ENCODE results near the gene TMEM26. TPM values are rescaled to one million over a fixed set of nuclear protein-coding genes. Genes with fewer than 3 reads are reported as not detected.

TMEM26 gene
- total and polyA plus RNA-seq, 2 of the 13 experiments (the other 11 are each of a cell fraction or from before 2014, with no cell fraction given) = not detected

GRCh38 chr10:61408105-61408504 lies 45.1 kb downstream of the TMEM26 start:
- ChIA-PET CTCF (ENCODE audit: low intra/inter-chr PET ratio, low total read pairs) (no interaction called here), POLR2A (no interaction called here)
- no peak for FAIRE-seq
- Histone ChIP-seq H3K79me2 (ENCODE audit: insufficient read depth, low read length) (no peaks in the 10 kb centered on the region), H3K4me2 (ENCODE audit: low read depth, low read length) (no peak overlapping the region), H4K20me1 (ENCODE audit: insufficient read depth, low read length) (no peaks in the 10 kb centered on the region), H2AFZ (ENCODE audit: low read length) (no peak overlapping the region), H3K4me3 (replicated peaks in 1 of 3; ENCODE audit: insufficient read depth in 1 of 3, low read depth in 2 of 3, low read length in 3 of 3) (no peak overlapping the region), H3K27me3 (ENCODE audit: control insufficient read depth in 1 of 2, insufficient read depth in 2 of 2, low read length in 2 of 2) (no peaks in the 10 kb centered on the region), H3K9me3 (ENCODE audit: low read length) (no peaks in the 10 kb centered on the region), H3K9ac (ENCODE audit: insufficient read depth, low read depth, low read length) (no peak overlapping the region), H3K36me3 (replicated peaks in 1 of 2; ENCODE audit: control insufficient read depth in 1 of 2, insufficient read depth in 2 of 2, low read length in 2 of 2) (no peaks in the 10 kb centered on the region), H3K27ac (ENCODE audit: extremely low read length, insufficient read depth, low read length) (no peak overlapping the region), H3K4me1 (ENCODE audit: insufficient read depth, low read length) (no peaks in the 10 kb centered on the region)
- intact Hi-C loops (cut with micrococcal nuclease; ENCODE audit: unreplicated experiment) = no loop called here
- in situ Hi-C loops (cut with HindIII; ENCODE audit: extremely low pct_ligation_motif_present, low pct_unique_long_range_greater_than_20kb) = no loop called here
- no peak for DNase-seq (ENCODE audit: low spot score)
- WGBS (ENCODE audit: low lambda C conversion rate) = 15% methylated on average over 4 of the region's 4 CpGs
- no peak for ATAC-seq
- no TSS peak for BruUV-seq (replicated peaks)
- no peak for TF ChIP-seq HOXA7 (CRISPR knock-in tag; IDR thresholded peaks at IDR 0.05)
- no peak for TF ChIP-seq SMYD3 (CRISPR knock-in tag; IDR thresholded peaks at IDR 0.05)
- TF ChIP-seq RARA (CRISPR knock-in tag; IDR thresholded peaks at IDR 0.05) = no peak
- TF ChIP-seq ETV6 (CRISPR knock-in tag; conservative IDR thresholded peaks at IDR 0.05) = no peak
- no peak for TF ChIP-seq RAD21 (CRISPR knock-in tag; IDR thresholded peaks at IDR 0.05)
- no peak for TF ChIP-seq CBX1 (IDR thresholded peaks at IDR 0.05; ENCODE audit: low read depth)
- no peak for TF ChIP-seq KIAA2018 (CRISPR knock-in tag; IDR thresholded peaks at IDR 0.05; ENCODE audit: borderline replicate concordance)
- no peak for TF ChIP-seq ZNF496 (CRISPR knock-in tag; IDR thresholded peaks at IDR 0.05; ENCODE audit: insufficient replicate concordance)
- no peak for TF ChIP-seq ZNF776 (CRISPR knock-in tag; IDR thresholded peaks at IDR 0.05)
- TF ChIP-seq ZKSCAN5 (CRISPR knock-in tag; IDR thresholded peaks at IDR 0.05) = no peak
- no peak for TF ChIP-seq ZNF335 (CRISPR knock-in tag; IDR thresholded peaks at IDR 0.05)
- TF ChIP-seq FLYWCH1 (CRISPR knock-in tag; IDR thresholded peaks at IDR 0.05) = no peak
- TF ChIP-seq TEAD3 (CRISPR knock-in tag; optimal IDR thresholded peaks at IDR 0.05; ENCODE audit: borderline replicate concordance) = no peak
- no peak for TF ChIP-seq RNF219 (CRISPR knock-in tag; IDR thresholded peaks at IDR 0.05)
